ENCODE measurements around the gene NEUROD4. TPM values are rescaled to one million over a fixed set of nuclear protein-coding genes. Genes with fewer than 3 reads are reported as not detected.

The NEUROD4 gene
- total RNA-seq, 1 donor from 2014 or later: not detected

DNA sequence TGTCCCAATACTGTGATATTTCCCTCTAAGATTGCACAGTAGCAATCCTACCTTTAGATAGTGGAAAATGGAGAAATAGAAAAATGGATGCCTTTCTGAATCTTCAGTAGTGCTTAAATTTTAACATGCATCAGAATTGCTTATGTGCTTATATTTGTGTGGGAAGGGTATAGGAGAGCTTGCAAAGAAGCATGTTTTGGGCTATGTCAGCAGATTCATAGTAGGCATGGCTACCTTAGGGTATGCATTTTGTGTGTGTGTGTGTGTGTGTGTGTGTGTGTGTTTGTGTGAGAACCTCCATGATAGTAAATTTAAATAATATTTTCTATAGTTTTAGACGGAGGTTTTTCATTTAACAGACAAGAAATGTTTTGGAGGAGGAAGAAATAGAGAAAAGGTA lies 38.3 kb downstream of the NEUROD4 start:
- ATAC-seq: no peak
- no peak for DNase-seq (ENCODE audit: low spot score)

GRCh38 chr12:55058776-55059175 lies 39.0 kb downstream of the NEUROD4 start:
- ATAC-seq (no peak), DNase-seq (ENCODE audit: low spot score) (no peak)

DNA sequence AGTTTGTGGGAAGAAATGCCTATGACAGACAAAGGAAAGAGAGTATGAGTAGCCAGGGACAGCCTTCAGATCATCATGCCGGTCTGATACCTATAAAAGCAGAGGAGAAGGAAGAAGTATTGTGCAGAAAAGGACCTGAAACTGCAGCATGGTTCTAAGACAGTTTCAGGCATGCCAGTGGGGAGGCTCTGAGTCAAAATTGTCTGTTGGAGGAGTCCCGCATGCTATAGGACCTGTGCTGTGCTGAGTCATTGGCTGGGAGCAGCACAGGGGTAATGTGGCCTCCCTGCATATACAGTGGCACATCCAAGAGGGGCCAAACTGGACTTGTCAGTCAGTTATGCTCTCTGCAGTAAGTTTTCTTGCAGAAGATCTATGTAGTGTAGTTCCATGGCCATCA lies 40.7 kb downstream of the NEUROD4 start:
- ATAC-seq (no peak), DNase-seq (ENCODE audit: low spot score) (no peak)

- no peak for ATAC-seq
- no peak for DNase-seq (ENCODE audit: low spot score)
Measured at GRCh38 chr12:55061024-55061423, 41.2 kb downstream of the NEUROD4 start.

- no peak for DNase-seq (ENCODE audit: low spot score)
- no peak for ATAC-seq
Measured at GRCh38 chr12:55063291-55063690, 43.5 kb downstream of the NEUROD4 start.

DNA sequence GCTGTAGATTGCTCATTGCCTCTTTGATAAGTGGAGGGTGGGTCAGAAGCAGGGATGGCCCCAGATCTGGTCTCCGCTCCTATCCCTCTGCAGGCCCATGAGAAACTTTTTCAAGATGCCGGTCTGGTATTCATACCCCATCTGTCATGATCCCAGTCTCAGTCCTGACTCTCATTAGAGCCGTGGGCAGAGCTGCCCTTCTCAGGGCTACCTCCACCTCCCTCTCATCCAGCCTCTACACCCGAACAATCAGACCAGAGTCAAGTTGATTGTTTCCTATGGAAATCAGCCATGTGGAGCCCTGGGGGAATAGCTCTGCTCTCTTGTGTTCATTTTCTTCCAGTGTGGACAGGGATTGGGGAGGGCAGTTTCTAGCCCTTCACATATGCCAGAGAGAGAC lies 45.8 kb downstream of the NEUROD4 start:
- no peak for ATAC-seq
- no peak for DNase-seq (ENCODE audit: low spot score)

DNA sequence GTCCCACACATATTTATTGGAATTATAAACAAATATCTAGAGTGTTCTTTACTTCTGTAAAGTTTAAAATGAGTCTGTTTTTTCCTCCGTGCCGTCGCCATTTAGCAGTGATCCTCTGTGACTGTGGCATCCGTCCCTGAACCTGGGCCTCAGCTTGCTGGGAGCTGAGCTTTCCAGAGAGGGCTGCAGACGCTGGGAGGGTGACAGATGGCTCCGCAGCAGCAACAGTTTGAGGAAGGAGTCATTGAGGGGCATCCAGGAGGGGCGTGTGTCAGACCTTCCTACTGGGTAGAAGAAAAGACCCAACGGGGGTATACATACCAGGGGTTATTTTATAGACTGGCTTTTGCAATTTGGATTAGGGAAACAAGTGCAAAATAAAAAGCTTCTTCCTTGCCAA lies 47.9 kb downstream of the NEUROD4 start:
- ATAC-seq (no peak), DNase-seq (ENCODE audit: low spot score) (no peak)

DNA sequence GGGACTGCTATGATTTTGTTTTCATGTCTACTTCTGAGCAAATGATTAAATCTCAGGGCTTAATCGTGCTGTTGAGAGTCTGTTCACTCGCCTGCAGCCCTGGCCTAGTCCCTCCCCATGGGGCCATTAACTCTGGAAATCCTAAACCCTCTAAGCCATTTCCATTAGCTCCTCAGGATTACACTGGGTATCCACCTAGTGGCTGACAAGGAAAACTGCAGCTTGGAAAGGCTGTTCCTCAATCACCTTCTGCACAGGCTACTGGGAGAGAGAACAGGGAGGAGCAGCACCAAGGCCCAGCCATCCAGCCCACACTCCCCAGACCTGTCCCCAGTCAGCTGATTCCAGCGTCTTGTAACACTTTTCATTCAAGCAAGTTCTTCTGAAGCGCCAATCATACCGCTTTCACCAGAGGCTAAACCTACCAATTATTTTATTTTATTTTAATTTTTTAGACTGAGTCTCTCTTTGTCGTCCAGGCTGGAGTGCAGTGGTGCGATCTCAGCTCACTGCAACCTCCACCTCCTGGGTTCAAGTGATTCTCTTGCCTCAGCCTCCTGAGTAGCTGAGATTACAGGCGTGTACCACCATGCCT lies 48.7 kb downstream of the NEUROD4 start:
- DNase-seq (ENCODE audit: low spot score) (no peak), ATAC-seq (peak; percentile 94)

DNA sequence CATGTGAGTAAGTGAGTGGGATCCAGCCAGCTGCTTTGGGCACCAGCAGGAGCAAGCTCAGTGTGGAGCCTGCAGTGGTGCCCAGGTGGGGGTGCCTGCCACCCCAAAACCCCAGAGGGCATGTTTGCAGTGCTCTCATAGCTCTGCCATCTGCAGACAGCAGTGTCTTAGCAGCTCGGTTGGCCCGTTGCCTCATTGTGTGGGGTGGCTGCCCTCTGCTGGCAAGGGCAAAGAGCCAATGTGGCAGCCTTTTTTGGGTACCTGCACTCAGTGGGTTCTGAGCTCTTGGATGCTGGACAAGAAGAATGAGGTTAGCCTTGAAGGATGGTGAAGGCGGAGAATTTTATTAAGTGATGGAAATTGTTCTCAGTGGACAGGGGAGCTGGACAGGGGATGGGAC lies 52.3 kb downstream of the NEUROD4 start:
- ATAC-seq: peak; percentile 85

DNA sequence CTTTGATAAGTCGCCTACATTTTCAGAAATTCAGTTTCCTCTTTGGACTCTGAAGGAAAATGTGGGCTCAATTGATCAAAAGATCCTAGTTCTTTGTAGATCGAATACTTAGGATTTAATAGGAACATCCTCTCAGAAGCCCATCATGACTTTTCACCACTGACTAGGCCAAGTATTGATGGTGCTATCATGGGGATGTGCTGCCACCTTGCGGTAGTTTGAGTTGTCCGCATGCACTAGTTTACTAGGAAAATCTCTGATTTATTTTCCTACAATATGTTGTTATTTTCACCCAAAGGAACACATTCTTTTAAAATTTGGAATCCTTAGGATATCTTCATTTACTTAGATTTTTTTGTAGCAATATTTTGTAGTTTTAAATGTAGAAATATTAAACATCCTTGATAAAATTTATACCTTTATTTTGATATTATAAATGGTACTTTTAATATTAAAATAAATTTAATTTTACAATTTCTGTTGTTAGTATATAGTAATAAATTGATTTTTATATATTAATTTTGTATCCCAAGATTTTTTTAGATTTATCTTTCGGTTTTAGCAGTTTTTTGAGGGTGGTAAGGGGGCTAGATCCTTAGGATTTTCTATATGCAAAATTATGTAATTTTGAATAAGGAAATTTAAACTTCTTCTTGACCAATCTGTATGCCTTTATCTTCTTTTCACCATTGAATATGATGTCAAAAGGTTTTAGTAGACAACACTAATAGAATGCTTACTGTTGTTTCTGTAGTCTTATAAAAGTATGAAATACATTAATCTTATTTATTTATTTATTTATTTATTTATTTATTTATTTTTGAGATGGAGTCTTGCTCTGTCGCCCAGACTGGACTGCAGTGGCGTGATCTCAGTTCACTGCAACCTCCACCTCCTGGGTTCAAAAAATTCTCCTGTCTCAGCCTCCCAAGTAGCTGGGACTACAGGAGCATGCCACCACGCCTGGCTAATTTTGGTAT lies 53.6 kb downstream of the NEUROD4 start:
- ATAC-seq (peak; percentile 83), DNase-seq (ENCODE audit: low spot score) (peak; percentile 64)

More for the DNA sequence above, 52.3 kb downstream of the NEUROD4 start:
- peak; percentile 73 for DNase-seq (ENCODE audit: low spot score)

DNA sequence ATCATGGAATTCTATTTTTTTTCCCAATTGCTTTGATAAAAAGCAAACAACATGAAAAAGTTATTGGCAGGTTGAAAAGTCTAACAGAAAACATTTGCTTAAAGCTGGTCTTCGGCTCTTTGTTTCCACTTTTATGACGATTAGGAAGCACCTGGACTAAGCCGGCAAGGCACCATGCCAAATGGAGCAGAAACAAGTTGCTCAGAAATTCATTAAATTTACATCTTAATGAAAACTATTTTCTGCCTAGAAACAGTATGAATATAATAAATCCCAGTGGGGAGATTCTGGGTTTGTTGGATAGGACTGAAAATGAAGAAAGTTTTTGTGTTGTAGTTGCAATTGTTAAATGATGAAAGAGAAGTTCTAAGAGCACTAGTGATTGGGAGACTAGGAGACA lies 55.0 kb downstream of the NEUROD4 start:
- ATAC-seq (no peak), DNase-seq (ENCODE audit: low spot score) (no peak)

Other genes starting within 250 kb of the NEUROD4 start
- gene MUCL1, start 165.5 kb upstream of the NEUROD4 start, total RNA-seq: not detected
- gene TESPA1, start 35.2 kb upstream of the NEUROD4 start, total RNA-seq: 0.45 TPM
- gene OR9K2, start 106.4 kb downstream of the NEUROD4 start, total RNA-seq: not detected
- gene OR10A7, start 201.1 kb downstream of the NEUROD4 start, total RNA-seq: not detected
- not detected for gene OR6C74, start 224.6 kb downstream of the NEUROD4 start, total RNA-seq